HepG2 (cell line): ENCODE measurements around the gene PYY. TPM values are rescaled to one million over a fixed set of nuclear protein-coding genes. Genes with fewer than 3 reads are reported as not detected.

Experiments
- ATAC-seq: fragments of 200-7000 bp; cut with Tn5 transposase; 3 replicates; pipeline ENCODE4 v1.9.1; 2020; ENCODE audit warnings: mild to moderate bottlenecking, moderate library complexity
- BruUV-seq: library from RNA; stranded (reverse); fragments of 400-500 nt; replicated peaks from 2 replicates; lab custom pipeline; 2021; lab: Mats Ljungman, UMichigan
- CTCF ChIA-PET: fragments of 300-600 bp; formaldehyde crosslinking; extraction: SDS; loops from one replicate; lab custom pipeline; 2021; ENCODE audit warnings: low total read pairs, inconsistent platforms, low intra/inter-chr PET ratio; lab: Yijun Ruan, JAX
- POLR2A ChIA-PET: fragments of 350-600 bp; sonication (Branson Sonifier 250); formaldehyde crosslinking; loops from one replicate; lab custom pipeline; 2020; ENCODE audit warnings: antibody characterized with exemption, inconsistent platforms; lab: Yijun Ruan, JAX
- DNase-seq: peaks from one replicate; pipeline ENCODE4 v3.0.0-alpha.2; 2015; ENCODE audit warnings: low spot score
- FAIRE-seq: peaks from 3 replicates; lab custom pipeline; 2011; peaks lifted over from hg19 to GRCh38; lab: Jason Lieb, UNC
- H2AFZ ChIP-seq: one replicate; pipeline ENCODE4 v1.6.1; 2011; ENCODE audit warnings: low read length, inconsistent platforms
- H3K27ac ChIP-seq: fragments of 300-600 bp; 3 replicates; pipeline ENCODE4 v1.8.0; 2011; ENCODE audit warnings: mixed run types, mild to moderate bottlenecking, mixed read lengths, low read length, inconsistent platforms; ENCODE audit not compliant: insufficient read depth; ENCODE audit errors: extremely low read length
- H3K27me3 ChIP-seq, 2 experiments: fragments of 200-600 bp in 1 of 2; 2 replicates in 1 of 2; 3 replicates in 1 of 2; pipeline versions ENCODE4 v1.6.0 to v1.8.0; 2011; ENCODE audit warnings: low read length in 2 of 2, mild to moderate bottlenecking in 2 of 2, moderate library complexity in 2 of 2, inconsistent platforms in 1 of 2; ENCODE audit not compliant: insufficient read depth in 2 of 2, control insufficient read depth in 1 of 2
- H3K36me3 ChIP-seq, 2 experiments: fragments of 200-600 bp in 1 of 2; replicated peaks in 1 of 2; 2 replicates in 1 of 2; 3 replicates in 1 of 2; pipeline versions ENCODE4 v1.5.1 to v1.8.0; 2011; ENCODE audit warnings: low read length in 2 of 2, inconsistent platforms in 1 of 2; ENCODE audit not compliant: insufficient read depth in 2 of 2, control insufficient read depth in 1 of 2
- H3K4me1 ChIP-seq: 2 replicates; pipeline ENCODE4 v1.5.1; 2012; ENCODE audit warnings: low read length, inconsistent platforms; ENCODE audit not compliant: insufficient read depth
- H3K4me2 ChIP-seq: 2 replicates; pipeline ENCODE4 v1.6.0; 2011; ENCODE audit warnings: low read depth, low read length, inconsistent platforms
- H3K4me3 ChIP-seq, 3 experiments: fragments of 200-600 bp in 1 of 3; sonication (generic), shearing (Covaris generic) in 1 of 3; replicated peaks in 1 of 3; 2 replicates each; pipeline ENCODE4 v1.5.1; 2011 to 2016; ENCODE audit warnings: low read length in 3 of 3, inconsistent platforms in 2 of 3, low read depth in 2 of 3, mild to moderate bottlenecking in 2 of 3, control low read depth in 1 of 3, mixed read lengths in 1 of 3; ENCODE audit not compliant: insufficient read depth in 1 of 3
- H3K79me2 ChIP-seq: one replicate; pipeline ENCODE4 v1.6.1; 2011; ENCODE audit warnings: low read length, inconsistent platforms; ENCODE audit not compliant: insufficient read depth
- H3K9ac ChIP-seq: 2 replicates; pipeline ENCODE4 v1.6.0; 2011; ENCODE audit warnings: mild to moderate bottlenecking, low read depth, low read length, inconsistent platforms; ENCODE audit not compliant: insufficient read depth
- H3K9me3 ChIP-seq: 2 replicates; pipeline ENCODE4 v1.5.1; 2012; ENCODE audit warnings: mild to moderate bottlenecking, low read length
- H4K20me1 ChIP-seq: 2 replicates; pipeline ENCODE4 v1.6.0; 2011; ENCODE audit warnings: inconsistent platforms, mild to moderate bottlenecking, low read length, moderate library complexity; ENCODE audit not compliant: insufficient read depth
- BRD4 ChIP-seq: sonication (generic); formaldehyde crosslinking; IDR thresholded peaks from 2 replicates; pipeline ENCODE4 v1.4.0; 2020; ENCODE audit warnings: missing genetic modification reagents
- FOXM1 ChIP-seq: sonication (generic); formaldehyde crosslinking; IDR thresholded peaks from 2 replicates; pipeline ENCODE4 v1.5.0; 2020; ENCODE audit warnings: missing genetic modification reagents
- FOXP1 ChIP-seq, 2 experiments: fragments of 450-650 bp in 1 of 2; IDR thresholded peaks; 2 replicates each; pipeline ENCODE4 v1.6.1; 2017 to 2018; ENCODE audit warnings: antibody characterized with exemption in 1 of 2
- KLF11 ChIP-seq: IDR thresholded peaks from 2 replicates; pipeline ENCODE4 v1.6.1; 2016; ENCODE audit warnings: missing compliant biosample characterization
- NFE2L2 ChIP-seq: fragments of 150-350 bp; IDR thresholded peaks from 2 replicates; pipeline ENCODE4 v1.6.1; 2014; ENCODE audit warnings: low read length
- PHB2 ChIP-seq: fragments of 450-650 bp; IDR thresholded peaks from 2 replicates; pipeline ENCODE4 v1.6.1; 2018; ENCODE audit not compliant: partially characterized antibody
- POLR2AphosphoS2 ChIP-seq: IDR thresholded peaks from 2 replicates; pipeline ENCODE4 v1.6.1; 2011; ENCODE audit warnings: low read depth, low read length, improper control_type of control experiment
- RAD51 ChIP-seq: fragments of 450-650 bp; IDR thresholded peaks from 2 replicates; pipeline ENCODE4 v1.6.1; 2016; ENCODE audit warnings: borderline replicate concordance
- SUZ12 ChIP-seq: fragments of 150-350 bp; IDR thresholded peaks from 2 replicates; pipeline ENCODE4 v1.6.1; 2014; ENCODE audit warnings: low read depth, low read length
- ZNF598 ChIP-seq: sonication (generic); formaldehyde crosslinking; IDR thresholded peaks from 2 replicates; pipeline ENCODE4 v1.5.1; 2020; ENCODE audit warnings: mild to moderate bottlenecking, missing genetic modification reagents, borderline replicate concordance
- WGBS: methylation state at CpG from one replicate; pipeline ENCODE4 v1.1.6; 2017; ENCODE audit warnings: low lambda C conversion rate; 5-methylcytosine and 5-hydroxymethylcytosine counted together
- in situ Hi-C: cut with HindIII; loops from 2 replicates; pipeline ENCODE4 v1.10.0; 2017; ENCODE audit warnings: low pct_unique_long_range_greater_than_20kb; ENCODE audit not compliant: extremely low pct_ligation_motif_present
- intact Hi-C: fragments of 100-400 bp; cut with micrococcal nuclease; formaldehyde crosslinking; loops from one replicate; pipeline ENCODE4 v1.10.0; 2022; ENCODE audit not compliant: unreplicated experiment
- polyA plus RNA-seq, 8 experiments: library from polyadenylated mRNA; depleted of rRNA in 3 of 8; stranded (reverse) in 7 of 8; unstranded in 1 of 8; fragments of >200 nt; fragmentation: Illumina TruSeq in 4 of 8; extraction: Trizol in 4 of 8; gene quantifications; 2 replicates each; pipeline versions ENCODE4 v1.2.1 to v1.2.3, GENCODE V29; 2011 to 2016; ENCODE audit warnings: low read depth in 4 of 8, missing spikeins in 1 of 8, mixed read lengths in 1 of 8; ENCODE audit not compliant: insufficient read depth in 1 of 8
- total RNA-seq, 5 experiments: library from RNA; depleted of rRNA; stranded (reverse); fragments of >200 nt; fragmentation: Illumina TruSeq; extraction: Trizol; gene quantifications; 2 replicates each; pipeline ENCODE4 v1.2.3, GENCODE V29; 2016; ENCODE audit warnings: low read depth in 1 of 5
- TF ChIP-seq, protein P1 (sequence below): sonication (generic); formaldehyde crosslinking; IDR thresholded peaks from 2 replicates; pipeline ENCODE4 v1.4.0; 2020; ENCODE audit warnings: mild to moderate bottlenecking, missing genetic modification reagents, borderline replicate concordance
- TF ChIP-seq, protein P2 (sequence below): fragments of 450-650 bp; IDR thresholded peaks from 2 replicates; pipeline ENCODE4 v1.6.1; 2017
- TF ChIP-seq, protein P3 (sequence below): sonication (generic); formaldehyde crosslinking; IDR thresholded peaks from 2 replicates; pipeline ENCODE4 v1.4.0; 2020; ENCODE audit warnings: mild to moderate bottlenecking, missing genetic modification reagents

PYY gene
- total and polyA plus RNA-seq, 2 of the 13 experiments (the other 11 are each of a cell fraction or from before 2014, with no cell fraction given) = 0.25 TPM; not detected in 1

DNA sequence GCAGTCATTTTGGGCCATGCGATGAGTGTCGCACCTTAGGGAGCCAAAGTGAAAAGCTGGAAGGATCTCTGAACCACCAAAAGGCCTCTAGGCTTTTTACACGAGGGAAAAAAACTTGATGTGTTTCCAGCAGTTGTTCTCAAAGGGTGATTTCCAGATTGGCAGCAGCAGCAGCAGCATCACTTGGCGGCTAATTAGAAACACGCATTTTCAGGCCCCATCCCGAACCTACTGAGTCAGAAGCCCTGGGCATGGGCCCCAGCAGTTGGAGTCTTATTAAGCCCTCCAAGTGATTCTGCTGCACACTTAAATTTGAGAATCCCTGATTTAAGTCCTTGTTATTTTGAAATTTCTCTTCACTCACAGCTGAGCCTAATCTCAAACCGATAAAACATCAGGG lies 25.3 kb upstream of the PYY start:
- Histone ChIP-seq H3K27me3 (peaks cover 9 to 65% of the 10 kb centered on the region in 2 experiments), H3K4me3 (no peak overlapping the region), H2AFZ (no peak overlapping the region), H4K20me1 (no peaks in the 10 kb centered on the region), H3K4me2 (no peak overlapping the region), H3K9ac (no peak overlapping the region), H3K79me2 (no peaks in the 10 kb centered on the region), H3K4me1 (peaks cover 35% of the 10 kb centered on the region), H3K27ac (no peak overlapping the region), H3K9me3 (no peaks in the 10 kb centered on the region), H3K36me3 (no peaks in the 10 kb centered on the region)
- no TSS peak for BruUV-seq
- intact Hi-C loops = no loop called here
- ChIA-PET CTCF (no interaction called here), POLR2A (no interaction called here)
- 51% methylated on average over 7 of the region's 7 CpGs for WGBS
- DNase-seq = no peak
- no peak for ATAC-seq
- in situ Hi-C loops = no loop called here
- no peak for TF ChIP-seq ZNF598 (CRISPR knock-in tag)
- no peak for TF ChIP-seq RAD51
- no peak for TF ChIP-seq NFE2L2
- no peak for TF ChIP-seq KLF11 (CRISPR knock-in tag)
- TF ChIP-seq SUZ12 = no peak
- TF ChIP-seq POLR2AphosphoS2 = no peak
- no peak for TF ChIP-seq FOXM1
- no peak for TF ChIP-seq PHB2
- TF ChIP-seq BRD4 (CRISPR knock-in tag) = no peak
- FAIRE-seq = no peak

DNA sequence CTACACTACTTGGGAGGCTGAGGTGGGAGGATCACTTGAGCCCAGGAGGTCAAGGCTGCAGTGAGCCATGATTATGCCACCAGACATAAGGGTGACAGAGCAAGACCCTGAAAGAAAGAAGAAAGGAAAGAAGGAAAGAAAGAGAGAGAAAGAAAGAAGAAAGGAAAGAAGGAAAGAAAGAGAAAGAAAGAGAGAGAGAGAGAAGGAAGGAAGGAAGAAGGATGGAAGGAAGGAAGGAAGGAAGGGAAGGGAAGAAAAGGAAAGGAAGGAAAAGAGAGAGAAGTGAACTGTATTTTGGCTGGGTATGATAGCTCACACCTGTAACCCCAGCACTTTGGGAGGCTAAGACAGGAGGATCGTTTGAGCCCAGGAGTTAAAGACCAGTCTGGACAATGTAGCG lies 24.3 kb upstream of the PYY start:
- Histone ChIP-seq H3K4me1 (peaks cover 38% of the 10 kb centered on the region), H3K9me3 (no peaks in the 10 kb centered on the region), H3K79me2 (no peaks in the 10 kb centered on the region), H4K20me1 (no peaks in the 10 kb centered on the region), H3K4me3 (no peak overlapping the region), H3K27me3 (peaks cover 9 to 66% of the 10 kb centered on the region in 2 experiments), H3K27ac (no peak overlapping the region), H3K4me2 (no peak overlapping the region), H2AFZ (no peak overlapping the region), H3K36me3 (no peaks in the 10 kb centered on the region), H3K9ac (no peak overlapping the region)
- WGBS = 20% methylated on average over 2 of the region's 2 CpGs
- ATAC-seq (no peak), DNase-seq (no peak), FAIRE-seq (no peak)
- in situ Hi-C loops (no loop called here), intact Hi-C loops (no loop called here)
- CTCF ChIA-PET = no interaction called here
- BruUV-seq = no TSS peak
- POLR2A ChIA-PET = no interaction called here
- 0 out of 2 replicates have a peak, but pooled peaks have one; percentile 22 for TF ChIP-seq FOXP1 (IDR thresholded peaks at IDR 0.05)
- TF ChIP-seq FOXP1 (CRISPR knock-in tag; IDR thresholded peaks at IDR 0.05) = no peak
- TF ChIP-seq, protein P1, sequence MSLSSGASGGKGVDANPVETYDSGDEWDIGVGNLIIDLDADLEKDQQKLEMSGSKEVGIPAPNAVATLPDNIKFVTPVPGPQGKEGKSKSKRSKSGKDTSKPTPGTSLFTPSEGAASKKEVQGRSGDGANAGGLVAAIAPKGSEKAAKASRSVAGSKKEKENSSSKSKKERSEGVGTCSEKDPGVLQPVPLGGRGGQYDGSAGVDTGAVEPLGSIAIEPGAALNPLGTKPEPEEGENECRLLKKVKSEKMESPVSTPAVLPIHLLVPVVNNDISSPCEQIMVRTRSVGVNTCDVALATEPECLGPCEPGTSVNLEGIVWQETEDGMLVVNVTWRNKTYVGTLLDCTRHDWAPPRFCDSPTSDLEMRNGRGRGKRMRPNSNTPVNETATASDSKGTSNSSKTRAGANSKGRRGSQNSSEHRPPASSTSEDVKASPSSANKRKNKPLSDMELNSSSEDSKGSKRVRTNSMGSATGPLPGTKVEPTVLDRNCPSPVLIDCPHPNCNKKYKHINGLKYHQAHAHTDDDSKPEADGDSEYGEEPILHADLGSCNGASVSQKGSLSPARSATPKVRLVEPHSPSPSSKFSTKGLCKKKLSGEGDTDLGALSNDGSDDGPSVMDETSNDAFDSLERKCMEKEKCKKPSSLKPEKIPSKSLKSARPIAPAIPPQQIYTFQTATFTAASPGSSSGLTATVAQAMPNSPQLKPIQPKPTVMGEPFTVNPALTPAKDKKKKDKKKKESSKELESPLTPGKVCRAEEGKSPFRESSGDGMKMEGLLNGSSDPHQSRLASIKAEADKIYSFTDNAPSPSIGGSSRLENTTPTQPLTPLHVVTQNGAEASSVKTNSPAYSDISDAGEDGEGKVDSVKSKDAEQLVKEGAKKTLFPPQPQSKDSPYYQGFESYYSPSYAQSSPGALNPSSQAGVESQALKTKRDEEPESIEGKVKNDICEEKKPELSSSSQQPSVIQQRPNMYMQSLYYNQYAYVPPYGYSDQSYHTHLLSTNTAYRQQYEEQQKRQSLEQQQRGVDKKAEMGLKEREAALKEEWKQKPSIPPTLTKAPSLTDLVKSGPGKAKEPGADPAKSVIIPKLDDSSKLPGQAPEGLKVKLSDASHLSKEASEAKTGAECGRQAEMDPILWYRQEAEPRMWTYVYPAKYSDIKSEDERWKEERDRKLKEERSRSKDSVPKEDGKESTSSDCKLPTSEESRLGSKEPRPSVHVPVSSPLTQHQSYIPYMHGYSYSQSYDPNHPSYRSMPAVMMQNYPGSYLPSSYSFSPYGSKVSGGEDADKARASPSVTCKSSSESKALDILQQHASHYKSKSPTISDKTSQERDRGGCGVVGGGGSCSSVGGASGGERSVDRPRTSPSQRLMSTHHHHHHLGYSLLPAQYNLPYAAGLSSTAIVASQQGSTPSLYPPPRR (CRISPR knock-in tag) = no peak
- TF ChIP-seq, protein P2, sequence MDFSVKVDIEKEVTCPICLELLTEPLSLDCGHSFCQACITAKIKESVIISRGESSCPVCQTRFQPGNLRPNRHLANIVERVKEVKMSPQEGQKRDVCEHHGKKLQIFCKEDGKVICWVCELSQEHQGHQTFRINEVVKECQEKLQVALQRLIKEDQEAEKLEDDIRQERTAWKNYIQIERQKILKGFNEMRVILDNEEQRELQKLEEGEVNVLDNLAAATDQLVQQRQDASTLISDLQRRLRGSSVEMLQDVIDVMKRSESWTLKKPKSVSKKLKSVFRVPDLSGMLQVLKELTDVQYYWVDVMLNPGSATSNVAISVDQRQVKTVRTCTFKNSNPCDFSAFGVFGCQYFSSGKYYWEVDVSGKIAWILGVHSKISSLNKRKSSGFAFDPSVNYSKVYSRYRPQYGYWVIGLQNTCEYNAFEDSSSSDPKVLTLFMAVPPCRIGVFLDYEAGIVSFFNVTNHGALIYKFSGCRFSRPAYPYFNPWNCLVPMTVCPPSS = 0 out of 2 replicates have a peak, but pooled peaks have one; percentile 62
- TF ChIP-seq, protein P3, sequence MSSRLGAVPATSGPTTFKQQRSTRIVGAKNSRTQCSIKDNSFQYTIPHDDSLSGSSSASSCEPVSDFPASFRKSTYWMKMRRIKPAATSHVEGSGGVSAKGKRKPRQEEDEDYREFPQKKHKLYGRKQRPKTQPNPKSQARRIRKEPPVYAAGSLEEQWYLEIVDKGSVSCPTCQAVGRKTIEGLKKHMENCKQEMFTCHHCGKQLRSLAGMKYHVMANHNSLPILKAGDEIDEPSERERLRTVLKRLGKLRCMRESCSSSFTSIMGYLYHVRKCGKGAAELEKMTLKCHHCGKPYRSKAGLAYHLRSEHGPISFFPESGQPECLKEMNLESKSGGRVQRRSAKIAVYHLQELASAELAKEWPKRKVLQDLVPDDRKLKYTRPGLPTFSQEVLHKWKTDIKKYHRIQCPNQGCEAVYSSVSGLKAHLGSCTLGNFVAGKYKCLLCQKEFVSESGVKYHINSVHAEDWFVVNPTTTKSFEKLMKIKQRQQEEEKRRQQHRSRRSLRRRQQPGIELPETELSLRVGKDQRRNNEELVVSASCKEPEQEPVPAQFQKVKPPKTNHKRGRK (CRISPR knock-in tag) = peak; percentile 83; the same call in 1 of the 2 replicates
